KMS-11 (cell line): ENCODE measurements around the gene CNTNAP5.

ENCODE experiments used
- H2AFZ ChIP-seq: fragments of 200-600 bp; sonication (generic); 2 replicates; pipeline ENCODE4 v1.6.1; 2016; ENCODE audit warnings: antibody characterized with exemption, mixed run types, low read depth
- H3K27ac ChIP-seq: fragments of 200-600 bp; sonication (generic); 2 replicates; pipeline ENCODE4 v1.6.1; 2016; ENCODE audit warnings: mild to moderate bottlenecking, mixed run types
- H3K27me3 ChIP-seq: fragments of 200-600 bp; sonication (generic); 2 replicates; pipeline ENCODE4 v1.6.1; 2017; ENCODE audit warnings: mild to moderate bottlenecking, low read depth, mixed run types, moderate library complexity; ENCODE audit not compliant: insufficient read depth
- H3K36me3 ChIP-seq: fragments of 200-600 bp; sonication (generic); 2 replicates; pipeline ENCODE4 v1.6.1; 2017; ENCODE audit warnings: mild to moderate bottlenecking, mixed run types; ENCODE audit not compliant: insufficient read depth
- H3K4me1 ChIP-seq: fragments of 200-600 bp; sonication (generic); 2 replicates; pipeline ENCODE4 v1.6.1; 2016; ENCODE audit warnings: mild to moderate bottlenecking, low read depth, mixed run types; ENCODE audit not compliant: poor library complexity, severe bottlenecking
- H3K4me2 ChIP-seq: fragments of 200-600 bp; sonication (generic); 2 replicates; pipeline ENCODE4 v1.7.0; 2016; ENCODE audit warnings: mild to moderate bottlenecking, mixed run types
- H3K4me3 ChIP-seq: fragments of 200-600 bp; sonication (generic); IDR thresholded peaks from 2 replicates; pipeline ENCODE4 v1.6.1; 2017; ENCODE audit warnings: low read depth, low read length, mixed read lengths; ENCODE audit not compliant: insufficient read depth
- H3K79me2 ChIP-seq: fragments of 200-600 bp; sonication (generic); 2 replicates; pipeline ENCODE4 v1.6.1; 2016; ENCODE audit warnings: low read depth, mixed run types; ENCODE audit not compliant: insufficient read depth
- H3K9ac ChIP-seq: fragments of 200-600 bp; sonication (generic); 2 replicates; pipeline ENCODE4 v1.6.1; 2016; ENCODE audit warnings: mild to moderate bottlenecking, mixed run types
- H4K20me1 ChIP-seq: fragments of 200-600 bp; sonication (generic); 2 replicates; pipeline ENCODE4 v1.6.1; 2016; ENCODE audit warnings: mild to moderate bottlenecking, mixed run types; ENCODE audit not compliant: insufficient read depth
- TF ChIP-seq, protein P1 (sequence below): fragments of 200-600 bp; sonication (generic); conservative IDR thresholded peaks from 2 replicates; pipeline ENCODE4 v1.6.1; 2017; ENCODE audit warnings: low read depth, mild to moderate bottlenecking, antibody characterized with exemption, low read length, moderate library complexity, mixed read lengths

Gene CNTNAP5

DNA sequence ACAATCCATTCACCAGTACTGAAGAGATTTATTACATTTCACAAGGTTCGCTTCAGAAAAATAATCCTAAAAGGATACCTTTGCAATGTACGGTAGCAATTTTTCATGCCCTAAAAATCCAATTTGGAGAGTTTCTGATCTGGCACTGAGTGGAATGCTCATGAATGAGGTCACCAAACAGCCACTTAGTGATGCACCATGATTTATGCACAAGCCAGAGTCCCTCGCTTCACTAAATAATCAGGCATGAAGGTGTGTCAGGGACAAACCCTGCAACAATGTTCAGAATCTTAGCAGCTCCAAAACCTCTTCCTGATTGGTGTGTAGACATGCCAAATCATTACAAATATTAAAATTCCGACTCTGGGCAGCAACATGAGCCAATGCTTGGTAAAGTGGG is 221.1 kb downstream of the CNTNAP5 start:
- H3K36me3 ChIP-seq = no peaks in the 10 kb centered on the region
- H3K4me2 ChIP-seq = no peak overlapping the region
- H3K79me2 ChIP-seq = no peaks in the 10 kb centered on the region
- TF ChIP-seq, protein P1, sequence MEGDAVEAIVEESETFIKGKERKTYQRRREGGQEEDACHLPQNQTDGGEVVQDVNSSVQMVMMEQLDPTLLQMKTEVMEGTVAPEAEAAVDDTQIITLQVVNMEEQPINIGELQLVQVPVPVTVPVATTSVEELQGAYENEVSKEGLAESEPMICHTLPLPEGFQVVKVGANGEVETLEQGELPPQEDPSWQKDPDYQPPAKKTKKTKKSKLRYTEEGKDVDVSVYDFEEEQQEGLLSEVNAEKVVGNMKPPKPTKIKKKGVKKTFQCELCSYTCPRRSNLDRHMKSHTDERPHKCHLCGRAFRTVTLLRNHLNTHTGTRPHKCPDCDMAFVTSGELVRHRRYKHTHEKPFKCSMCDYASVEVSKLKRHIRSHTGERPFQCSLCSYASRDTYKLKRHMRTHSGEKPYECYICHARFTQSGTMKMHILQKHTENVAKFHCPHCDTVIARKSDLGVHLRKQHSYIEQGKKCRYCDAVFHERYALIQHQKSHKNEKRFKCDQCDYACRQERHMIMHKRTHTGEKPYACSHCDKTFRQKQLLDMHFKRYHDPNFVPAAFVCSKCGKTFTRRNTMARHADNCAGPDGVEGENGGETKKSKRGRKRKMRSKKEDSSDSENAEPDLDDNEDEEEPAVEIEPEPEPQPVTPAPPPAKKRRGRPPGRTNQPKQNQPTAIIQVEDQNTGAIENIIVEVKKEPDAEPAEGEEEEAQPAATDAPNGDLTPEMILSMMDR = no peak
- no peak overlapping the region for H2AFZ ChIP-seq
- H4K20me1 ChIP-seq = no peaks in the 10 kb centered on the region
- no peak overlapping the region for H3K9ac ChIP-seq
- H3K4me1 ChIP-seq = no peaks in the 10 kb centered on the region
- no peaks in the 10 kb centered on the region for H3K27me3 ChIP-seq
- no peak overlapping the region for H3K27ac ChIP-seq
- H3K4me3 ChIP-seq = no peak overlapping the region

DNA sequence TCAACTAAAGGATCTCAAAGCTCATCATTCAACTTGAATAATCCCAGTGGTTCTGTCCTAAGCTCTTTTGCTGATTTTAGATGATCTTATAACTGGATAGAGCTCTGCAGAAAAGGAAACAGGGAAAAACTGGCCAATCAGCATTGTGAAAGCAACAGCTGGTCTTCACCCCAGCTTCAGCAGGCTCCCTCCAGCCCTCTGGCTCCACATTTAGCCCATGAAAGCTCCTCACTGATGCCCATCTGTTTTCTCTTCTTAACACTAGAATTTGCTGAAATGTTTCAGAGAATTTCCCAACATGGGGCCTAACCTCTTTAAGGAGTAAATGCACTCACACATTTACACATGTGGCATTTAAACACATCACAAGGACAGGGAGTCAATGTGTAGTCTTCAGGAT is 223.3 kb downstream of the CNTNAP5 start:
- no peak overlapping the region for H3K27ac ChIP-seq

DNA sequence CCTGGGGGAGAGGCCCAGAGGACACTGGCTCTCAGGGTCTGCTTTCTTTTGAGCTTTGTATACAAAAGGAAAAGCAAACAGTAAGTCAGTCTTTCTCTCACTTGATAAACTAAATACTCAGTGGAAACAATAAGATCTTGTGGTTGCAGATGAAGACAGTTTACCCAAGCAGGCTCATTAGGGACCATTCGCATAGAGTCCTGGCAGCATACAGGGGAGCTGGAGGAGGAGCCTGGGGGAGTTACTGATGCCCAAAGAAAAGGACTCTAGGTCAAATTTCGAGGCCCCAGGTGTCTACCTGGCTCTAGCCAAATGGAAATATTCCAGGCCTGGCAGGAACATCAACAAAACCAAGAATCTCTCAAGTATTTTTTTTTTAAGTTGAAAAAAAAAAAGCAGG is 225.3 kb downstream of the CNTNAP5 start:
- no peaks in the 10 kb centered on the region for H3K79me2 ChIP-seq
- no peak overlapping the region for H2AFZ ChIP-seq
- TF ChIP-seq, protein P1 = no peak
- no peaks in the 10 kb centered on the region for H3K4me1 ChIP-seq
- H3K27me3 ChIP-seq = no peaks in the 10 kb centered on the region
- no peak overlapping the region for H3K4me3 ChIP-seq
- H4K20me1 ChIP-seq = no peaks in the 10 kb centered on the region
- H3K9ac ChIP-seq = no peak overlapping the region
- no peaks in the 10 kb centered on the region for H3K36me3 ChIP-seq
- H3K4me2 ChIP-seq = no peak overlapping the region
- no peak overlapping the region for H3K27ac ChIP-seq

More for the DNA sequence above, 223.3 kb downstream of the CNTNAP5 start:
- Histone ChIP-seq H3K4me1 (no peaks in the 10 kb centered on the region), H2AFZ (no peak overlapping the region), H3K9ac (no peak overlapping the region), H3K4me2 (no peak overlapping the region), H4K20me1 (no peaks in the 10 kb centered on the region), H3K4me3 (no peak overlapping the region), H3K27me3 (no peaks in the 10 kb centered on the region), H3K36me3 (no peaks in the 10 kb centered on the region), H3K79me2 (no peaks in the 10 kb centered on the region)
- TF ChIP-seq, protein P1 = no peak

DNA sequence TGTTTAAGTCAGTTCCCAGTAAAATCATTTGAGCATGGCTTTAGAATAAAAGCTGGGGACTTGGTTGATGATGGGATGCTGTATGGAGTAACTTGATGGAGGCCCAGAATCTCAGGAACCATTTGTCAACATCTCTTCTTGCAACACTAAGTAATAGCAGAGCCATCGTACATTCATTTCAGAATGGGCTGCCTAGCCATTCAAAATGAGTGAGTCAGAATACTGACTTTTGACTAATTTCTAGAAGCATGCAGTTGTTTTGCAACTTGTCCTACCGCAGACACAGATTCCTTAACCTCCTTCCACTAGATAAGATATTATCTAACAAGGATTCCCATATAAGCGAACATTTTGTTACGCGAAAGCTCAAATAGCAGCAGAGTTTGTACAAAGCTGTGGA is 229.5 kb downstream of the CNTNAP5 start:
- Histone ChIP-seq H3K79me2 (no peaks in the 10 kb centered on the region), H4K20me1 (no peaks in the 10 kb centered on the region), H3K4me3 (no peak overlapping the region), H3K4me2 (no peak overlapping the region), H3K9ac (no peak overlapping the region), H2AFZ (no peak overlapping the region), H3K27ac (no peak overlapping the region), H3K4me1 (no peaks in the 10 kb centered on the region), H3K27me3 (no peaks in the 10 kb centered on the region), H3K36me3 (no peaks in the 10 kb centered on the region)
- TF ChIP-seq, protein P1 = no peak
